Neural crest cell (in vitro differentiated cells): ENCODE data around the gene GMEB2. TPM values are rescaled to one million over a fixed set of nuclear protein-coding genes. Genes with fewer than 3 reads are reported as not detected.

Source experiments
- DNase-seq: peaks from one replicate; pipeline ENCODE4 v3.0.0; 2021; ENCODE audit warnings: low read depth, mixed read lengths, low spot score
- H3K27ac Mint-ChIP-seq: one replicate; pipeline ENCODE4 v1.8.0; 2021; ENCODE audit warnings: mild to moderate bottlenecking, mixed read lengths; ENCODE audit not compliant: unreplicated experiment
- H3K27me3 Mint-ChIP-seq: 2 replicates; pipeline ENCODE4 v1.8.0; 2021; ENCODE audit warnings: low read depth, mild to moderate bottlenecking, mixed read lengths
- H3K36me3 Mint-ChIP-seq: 2 replicates; pipeline ENCODE4 v1.8.0; 2021; ENCODE audit warnings: low read depth, mild to moderate bottlenecking, mixed read lengths
- H3K4me1 Mint-ChIP-seq: 2 replicates; pipeline ENCODE4 v1.8.0; 2021; ENCODE audit warnings: mixed read lengths
- H3K4me3 Mint-ChIP-seq: one replicate; pipeline ENCODE4 v1.8.0; 2021; ENCODE audit warnings: mild to moderate bottlenecking, mixed read lengths
- H3K9me3 Mint-ChIP-seq: 2 replicates; pipeline ENCODE4 v1.8.0; 2021; ENCODE audit warnings: mixed read lengths
- CTCF ChIP-seq: fragments of 200-600 bp; sonication (generic); conservative IDR thresholded peaks from 2 replicates; pipeline ENCODE4 v1.5.0; 2021; ENCODE audit warnings: antibody characterized with exemption, mild to moderate bottlenecking
- total RNA-seq: library from RNA; stranded (reverse); gene quantifications from 2 replicates; pipeline ENCODE4 v1.2.1, GENCODE V29; 2021

Gene GMEB2
- total RNA-seq, 1 donor from 2014 or later, result 15.2 TPM

- DNase-seq, result no peak
- no peak overlapping the region for H3K27ac Mint-ChIP-seq
- H3K4me1 Mint-ChIP-seq, result peaks cover 1% of the 10 kb centered on the region
- no peaks in the 10 kb centered on the region for H3K27me3 Mint-ChIP-seq
- no peak for TF ChIP-seq CTCF
- H3K36me3 Mint-ChIP-seq, result no peaks in the 10 kb centered on the region
- no peak overlapping the region for H3K4me3 Mint-ChIP-seq
- no peaks in the 10 kb centered on the region for H3K9me3 Mint-ChIP-seq
These were observed 85.5 kb downstream of the GMEB2 start for GRCh38 chr20:63541371-63541770.

GRCh38 chr20:63540417-63541186 is 86.3 kb downstream of the GMEB2 start:
- Mint-ChIP-seq H3K4me1 (peaks cover 3% of the 10 kb centered on the region), H3K36me3 (no peaks in the 10 kb centered on the region), H3K27me3 (no peaks in the 10 kb centered on the region), H3K9me3 (no peaks in the 10 kb centered on the region), H3K27ac (no peak overlapping the region), H3K4me3 (no peak overlapping the region)
- no peak for DNase-seq
- no peak for TF ChIP-seq CTCF

GRCh38 chr20:63539441-63540370 is 87.2 kb downstream of the GMEB2 start:
- Mint-ChIP-seq H3K4me1 (peaks cover 3% of the 10 kb centered on the region), H3K9me3 (no peaks in the 10 kb centered on the region), H3K36me3 (no peaks in the 10 kb centered on the region), H3K27me3 (no peaks in the 10 kb centered on the region), H3K4me3 (no peak overlapping the region), H3K27ac (no peak overlapping the region)
- DNase-seq, result no peak
- no peak for TF ChIP-seq CTCF

GRCh38 chr20:63539092-63539430 is 87.8 kb downstream of the GMEB2 start:
- no peak for DNase-seq
- Mint-ChIP-seq H3K36me3 (no peaks in the 10 kb centered on the region), H3K27ac (no peak overlapping the region), H3K9me3 (no peaks in the 10 kb centered on the region), H3K4me1 (peaks cover 3% of the 10 kb centered on the region), H3K4me3 (no peak overlapping the region), H3K27me3 (no peaks in the 10 kb centered on the region)
- no peak for TF ChIP-seq CTCF

GRCh38 chr20:63538204-63539091 is 88.5 kb downstream of the GMEB2 start:
- Mint-ChIP-seq H3K9me3 (no peaks in the 10 kb centered on the region), H3K27me3 (no peaks in the 10 kb centered on the region), H3K4me1 (peaks cover 3% of the 10 kb centered on the region), H3K27ac (no peak overlapping the region), H3K36me3 (no peaks in the 10 kb centered on the region), H3K4me3 (no peak overlapping the region)
- TF ChIP-seq CTCF, result peak; percentile 9
- DNase-seq, result no peak
